K562 (cell line): Measurements from ENCODE around the gene SRPK2. TPM values are rescaled to one million over a fixed set of nuclear protein-coding genes. Genes with fewer than 3 reads are reported as not detected.
A peak's percentile ranks its signal among the peaks of the same experiment; 100 is the strongest.

Experiments used
- ATF7 ChIP-seq: fragments of 450-650 bp; IDR thresholded peaks from 2 replicates; pipeline ENCODE4 v1.7.1; 2014; ENCODE audit warnings: mild to moderate bottlenecking, moderate library complexity
- E2F8 ChIP-seq: fragments of 450-650 bp; IDR thresholded peaks from 2 replicates; pipeline ENCODE4 v1.7.1; 2018; ENCODE audit warnings: mild to moderate bottlenecking, low read depth; ENCODE audit not compliant: partially characterized antibody
- GABPB2 ChIP-seq: fragments of 250-450 bp; sonication (Bioruptor Pico); conservative IDR thresholded peaks from 2 replicates; pipeline ENCODE4 v1.5.1; 2021; ENCODE audit warnings: mild to moderate bottlenecking
- LEF1 ChIP-seq: fragments of 450-650 bp; IDR thresholded peaks from 2 replicates; pipeline ENCODE4 v1.6.1; 2016; ENCODE audit warnings: mild to moderate bottlenecking
- MNT ChIP-seq, 2 experiments: fragments of 450-650 bp; conservative IDR thresholded peaks; 2 replicates each; pipeline ENCODE4 v1.6.1; 2017; ENCODE audit warnings: mild to moderate bottlenecking in 2 of 2, moderate library complexity in 2 of 2
- OTX1 ChIP-seq: fragments of 450-650 bp; formaldehyde crosslinking; IDR thresholded peaks from 2 replicates; pipeline ENCODE4 v1.4.0; 2022; ENCODE audit warnings: mild to moderate bottlenecking
- RBM22 ChIP-seq: fragments of 200-400 bp; formaldehyde crosslinking; IDR thresholded peaks from 2 replicates; pipeline ENCODE4 v1.6.1; 2018; ENCODE audit warnings: low read length, low read depth; ENCODE audit not compliant: poor library complexity, severe bottlenecking
- RHOXF2B ChIP-seq: fragments of 250-450 bp; sonication (Bioruptor Pico); conservative IDR thresholded peaks from 2 replicates; pipeline ENCODE4 v1.5.1; 2021
- SIN3B ChIP-seq: fragments of 450-650 bp; IDR thresholded peaks from 2 replicates; pipeline ENCODE4 v1.6.1; 2017; ENCODE audit warnings: low read depth, mild to moderate bottlenecking, moderate library complexity
- SMAD3 ChIP-seq: fragments of 450-650 bp; formaldehyde crosslinking; conservative IDR thresholded peaks from 2 replicates; pipeline ENCODE4 v1.4.0; 2020; ENCODE audit warnings: mild to moderate bottlenecking
- TCFL5 ChIP-seq: fragments of 250-450 bp; sonication (Bioruptor Pico); conservative IDR thresholded peaks from 2 replicates; pipeline ENCODE4 v1.6.1; 2021; ENCODE audit warnings: mild to moderate bottlenecking, moderate library complexity, matching md5 sums
- TRIM28 ChIP-seq: fragments of 450-650 bp; IDR thresholded peaks from 2 replicates; pipeline ENCODE4 v1.6.1; 2017
- WHSC1 ChIP-seq: IDR thresholded peaks from one replicate; pipeline ENCODE4 v1.6.1; 2012; ENCODE audit warnings: low read length, control low read depth, inconsistent platforms
- ZNF121 ChIP-seq: sonication (generic); formaldehyde crosslinking; conservative IDR thresholded peaks from 2 replicates; pipeline ENCODE4 v1.8.0; 2022; ENCODE audit warnings: missing genetic modification reagents
- ZNF263 ChIP-seq: sonication (generic); formaldehyde crosslinking; IDR thresholded peaks from 2 replicates; pipeline ENCODE4 v1.8.0; 2022; ENCODE audit warnings: mild to moderate bottlenecking, missing genetic modification reagents, borderline replicate concordance
- ZNF592 ChIP-seq: fragments of 450-650 bp; IDR thresholded peaks from 2 replicates; pipeline ENCODE4 v1.6.1; 2017; ENCODE audit warnings: antibody characterized with exemption, mild to moderate bottlenecking
- polyA plus RNA-seq, 8 experiments: library from polyadenylated mRNA; depleted of rRNA in 4 of 8; stranded (reverse) in 5 of 8; unstranded in 3 of 8; fragments of >200 nt; fragmentation: Nextera tagmentation in 2 of 8; fragmentation: Illumina TruSeq in 1 of 8; extraction: Ambion mirVana in 2 of 8; extraction: Trizol in 1 of 8; gene quantifications; 2 replicates each; pipeline versions ENCODE4 v1.2.1 to v1.2.3, GENCODE V29; 2011 to 2014; ENCODE audit warnings: inconsistent platforms in 1 of 8, missing spikeins in 1 of 8
- total RNA-seq, 7 experiments: library from RNA; depleted of rRNA in 6 of 7; stranded (reverse); fragments of >200 nt in 6 of 7; fragmentation: Illumina TruSeq in 2 of 7; extraction: Trizol in 2 of 7; gene quantifications; 2 replicates each; pipeline versions ENCODE4 v1.2.1 to v1.2.3, GENCODE V29; 2011 to 2021; ENCODE audit warnings: low replicate concordance in 1 of 7

The SRPK2 gene
- total and polyA plus RNA-seq, 9 of the 15 experiments (the other 6 are each of a cell fraction or from before 2014, with no cell fraction given) = 21.5 to 44.7 (median 33.3) TPM

- TF ChIP-seq ZNF592 (no peak), TCFL5 (CRISPR knock-in tag) (no peak), TRIM28 (no peak), ZNF263 (CRISPR knock-in tag) (no peak), E2F8 (no peak), RBM22 (peak; percentile 88), WHSC1 (no peak), GABPB2 (CRISPR knock-in tag) (no peak), SIN3B (peak; percentile 36; the same call in 1 of the 2 replicates), LEF1 (peak; percentile 17; the same call in 1 of the 2 replicates), ATF7 (peak; percentile 33; the same call in 1 of the 2 replicates), ZNF121 (CRISPR knock-in tag) (no peak), MNT (conservative IDR thresholded peaks at IDR 0.05) (peak in 1 of 2 experiments; percentile 53; a peak in 2 of 4 replicates), RHOXF2B (CRISPR knock-in tag) (no peak), SMAD3 (no peak), OTX1 (CRISPR knock-in tag) (no peak)
Measured at GRCh38 chr7:105387508-105388355, 989 bp downstream of the SRPK2 start (continued).
